Neural progenitor cell (in vitro differentiated cells): ENCODE data around the gene PIGB. TPM values are rescaled to one million over a fixed set of nuclear protein-coding genes. Genes with fewer than 3 reads are reported as not detected.
"Not testable (repeated sequence)": the region's sequence is repeated elsewhere in the genome, so short reads cannot be mapped to it uniquely, and the experiment has no call there.

ENCODE experiments used
- DNase-seq: peaks from one replicate; pipeline ENCODE4 v3.0.0-alpha.2; 2016; ENCODE audit warnings: low spot score
- H2AFZ ChIP-seq: fragments of 200-600 bp; sonication (generic); replicated peaks from 2 replicates; pipeline ENCODE4 v1.6.1; 2016; ENCODE audit warnings: antibody characterized with exemption
- H3F3A ChIP-seq: fragments of 200-600 bp; sonication (generic); 2 replicates; pipeline ENCODE4 v1.6.1; 2016; ENCODE audit warnings: antibody characterized with exemption, low read depth
- H3K27ac ChIP-seq: fragments of 200-600 bp; sonication (generic); 2 replicates; pipeline ENCODE4 v1.5.1; 2016; ENCODE audit warnings: mild to moderate bottlenecking
- H3K27me3 ChIP-seq: fragments of 200-600 bp; sonication (generic); 2 replicates; pipeline ENCODE4 v1.6.1; 2016; ENCODE audit warnings: mild to moderate bottlenecking, moderate library complexity
- H3K36me3 ChIP-seq: fragments of 200-600 bp; sonication (generic); 2 replicates; pipeline ENCODE4 v1.5.1; 2016
- H3K4me1 ChIP-seq: fragments of 200-600 bp; sonication (generic); 2 replicates; pipeline ENCODE4 v1.6.1; 2016; ENCODE audit warnings: mixed run types
- H3K4me2 ChIP-seq: fragments of 200-600 bp; sonication (generic); 2 replicates; pipeline ENCODE4 v1.6.1; 2016
- H3K4me3 ChIP-seq: fragments of 200-600 bp; sonication (generic); 2 replicates; pipeline ENCODE4 v1.5.1; 2016
- H3K79me2 ChIP-seq: fragments of 200-600 bp; sonication (generic); 2 replicates; pipeline ENCODE4 v1.6.1; 2016; ENCODE audit warnings: low read depth
- H3K9ac ChIP-seq: fragments of 200-600 bp; sonication (generic); 2 replicates; pipeline ENCODE4 v1.6.1; 2016
- H3K9me3 ChIP-seq: fragments of 200-600 bp; sonication (generic); 2 replicates; pipeline ENCODE4 v1.5.1; 2016; ENCODE audit warnings: low read depth
- H4K20me1 ChIP-seq: fragments of 200-600 bp; sonication (generic); 2 replicates; pipeline ENCODE4 v1.6.1; 2016; ENCODE audit warnings: low read depth
- H3K27ac Mint-ChIP-seq: 3 replicates; pipeline ENCODE4 v1.8.0; 2021; ENCODE audit warnings: mixed read lengths
- H3K27me3 Mint-ChIP-seq: 2 replicates; pipeline ENCODE4 v1.8.0; 2022; ENCODE audit warnings: low read depth, mild to moderate bottlenecking, inconsistent platforms, moderate library complexity, mixed read lengths; ENCODE audit not compliant: insufficient read depth
- H3K36me3 Mint-ChIP-seq: 3 replicates; pipeline ENCODE4 v1.8.0; 2021; ENCODE audit warnings: mixed read lengths
- H3K4me1 Mint-ChIP-seq: 3 replicates; pipeline ENCODE4 v1.8.0; 2021; ENCODE audit warnings: mixed read lengths
- H3K4me3 Mint-ChIP-seq: 3 replicates; pipeline ENCODE4 v1.8.0; 2021; ENCODE audit warnings: mild to moderate bottlenecking, moderate library complexity, mixed read lengths
- H3K9me3 Mint-ChIP-seq: 3 replicates; pipeline ENCODE4 v1.8.0; 2020; ENCODE audit warnings: mixed read lengths
- CTCF ChIP-seq: fragments of 200-600 bp; sonication (generic); IDR thresholded peaks from 2 replicates; pipeline ENCODE4 v1.5.1; 2017; ENCODE audit warnings: antibody characterized with exemption, mild to moderate bottlenecking
- EZH2 ChIP-seq: fragments of 200-600 bp; sonication (generic); IDR thresholded peaks from 2 replicates; pipeline ENCODE4 v1.6.1; 2017; ENCODE audit warnings: antibody characterized with exemption, mild to moderate bottlenecking, moderate library complexity
- EZH2phosphoT487 ChIP-seq: fragments of 200-600 bp; sonication (generic); IDR thresholded peaks from 2 replicates; pipeline ENCODE4 v1.6.1; 2017; ENCODE audit warnings: antibody characterized with exemption
- total RNA-seq: library from RNA; depleted of rRNA; stranded (reverse); fragments of >200 nt; gene quantifications from 2 replicates; pipeline ENCODE4 v1.2.3, GENCODE V29; 2015; ENCODE audit warnings: low replicate concordance

Gene PIGB
- total RNA-seq, 1 donor from 2014 or later: 18.7 TPM

GRCh38 chr15:55297315-55297714 is 21.7 kb upstream of the PIGB start:
- Histone ChIP-seq H3K27ac (no peak overlapping the region), H4K20me1 (no peaks in the 10 kb centered on the region), H3K4me1 (no peaks in the 10 kb centered on the region), H3K4me3 (no peak overlapping the region), H3K27me3 (no peaks in the 10 kb centered on the region), H2AFZ (no peak overlapping the region), H3K9me3 (no peaks in the 10 kb centered on the region), H3K4me2 (no peak overlapping the region), H3K9ac (no peak overlapping the region), H3F3A (no peaks in the 10 kb centered on the region), H3K36me3 (no peaks in the 10 kb centered on the region), H3K79me2 (no peaks in the 10 kb centered on the region)
- H3K27ac Mint-ChIP-seq: no peak overlapping the region
- H3K36me3 Mint-ChIP-seq: peaks cover 2% of the 10 kb centered on the region
- peaks cover 7% of the 10 kb centered on the region for H3K9me3 Mint-ChIP-seq
- no peak for DNase-seq
- TF ChIP-seq EZH2 (no peak), EZH2phosphoT487 (no peak), CTCF (no peak)
- H3K4me3 Mint-ChIP-seq: no peak overlapping the region
- H3K4me1 Mint-ChIP-seq: peaks cover 2% of the 10 kb centered on the region
- no peaks in the 10 kb centered on the region for H3K27me3 Mint-ChIP-seq

- H3K9ac ChIP-seq, H3K4me1 Mint-ChIP-seq, H2AFZ ChIP-seq, H3K4me2 ChIP-seq, H3K27me3 ChIP-seq, DNase-seq, H3K4me3 Mint-ChIP-seq, H3K4me3 ChIP-seq, H4K20me1 ChIP-seq, H3K36me3 ChIP-seq, H3K27ac ChIP-seq, H3K4me1 ChIP-seq, H3K27ac Mint-ChIP-seq, H3K79me2 ChIP-seq, H3K9me3 ChIP-seq, H3F3A ChIP-seq, H3K27me3 Mint-ChIP-seq: not testable (repeated sequence)
- Mint-ChIP-seq H3K36me3 (peaks cover 25% of the 10 kb centered on the region), H3K9me3 (peaks cover 17% of the 10 kb centered on the region)
These were observed 16.2 kb upstream of the PIGB start for GRCh38 chr15:55302801-55303200.

GRCh38 chr15:55319537-55320237 is 665 bp downstream of the PIGB start:
- Histone ChIP-seq H3K4me2 (peak overlapping the region; percentile 68), H2AFZ (peak overlapping the region; percentile 91), H3K27me3 (no peaks in the 10 kb centered on the region), H3K4me3 (peak overlapping the region; percentile 60), H3F3A (peaks cover 10% of the 10 kb centered on the region), H3K9ac (no peak overlapping the region), H3K9me3 (no peaks in the 10 kb centered on the region), H4K20me1 (no peaks in the 10 kb centered on the region), H3K4me1 (peaks cover 12% of the 10 kb centered on the region), H3K79me2 (peaks cover 32% of the 10 kb centered on the region), H3K27ac (no peak overlapping the region), H3K36me3 (no peaks in the 10 kb centered on the region)
- Mint-ChIP-seq H3K36me3 (peaks cover 3% of the 10 kb centered on the region), H3K9me3 (no peaks in the 10 kb centered on the region), H3K27ac (no peak overlapping the region), H3K4me1 (peaks cover 12% of the 10 kb centered on the region), H3K27me3 (peaks cover 5% of the 10 kb centered on the region), H3K4me3 (peak overlapping the region; percentile 97)
- TF ChIP-seq CTCF (no peak), EZH2phosphoT487 (no peak), EZH2 (no peak)
- peak; percentile 7 for DNase-seq

GRCh38 chr15:55320238-55320550 is 1.2 kb downstream of the PIGB start:
- peaks cover 10% of the 10 kb centered on the region for H3F3A ChIP-seq
- peaks cover 12% of the 10 kb centered on the region for H3K4me1 ChIP-seq
- Mint-ChIP-seq H3K27me3 (peaks cover 5% of the 10 kb centered on the region), H3K4me3 (peak overlapping the region; percentile 77), H3K4me1 (peaks cover 12% of the 10 kb centered on the region), H3K27ac (no peak overlapping the region), H3K36me3 (peaks cover 3% of the 10 kb centered on the region), H3K9me3 (no peaks in the 10 kb centered on the region)
- no peaks in the 10 kb centered on the region for H4K20me1 ChIP-seq
- H3K4me3 ChIP-seq: peak overlapping the region; percentile 60
- peaks cover 32% of the 10 kb centered on the region for H3K79me2 ChIP-seq
- peak overlapping the region; percentile 68 for H3K4me2 ChIP-seq
- TF ChIP-seq EZH2phosphoT487 (no peak), CTCF (no peak)
- H3K9me3 ChIP-seq: no peaks in the 10 kb centered on the region
- no peaks in the 10 kb centered on the region for H3K27me3 ChIP-seq
- H3K27ac ChIP-seq: no peak overlapping the region
- DNase-seq: no peak
- H2AFZ ChIP-seq: no peak overlapping the region
- H3K36me3 ChIP-seq: no peaks in the 10 kb centered on the region
- H3K9ac ChIP-seq: no peak overlapping the region
